Measurements from ENCODE around the gene VWC2L. TPM values are rescaled to one million over a fixed set of nuclear protein-coding genes. Genes with fewer than 3 reads are reported as not detected.
A peak's percentile ranks its signal among the peaks of the same experiment; 100 is the strongest.

Gene VWC2L
- total RNA-seq = under 1 TPM in 1 of 6 donors, not detected in 5; 0.30 TPM

GRCh38 chr2:214410918-214411554 lies at the start of gene VWC2L:
TSS of gene VWC2L (plus strand) at chr2:214411054. CDS start at chr2:214414194, 3,140 bp downstream.
- peak in 1 of 2 donors; percentile 79 for ATAC-seq (ENCODE audit: low FRiP score in 2 of 2)
- Histone ChIP-seq H3K4me3 (no peak within 1 kb of the TSS), H3K27me3 (no peaks in the 10 kb centered on the region), H3K27ac (no peak within 1 kb of the TSS), H3K4me1 (no peaks in the 10 kb centered on the region), H3K9me3 (no peaks in the 10 kb centered on the region), H3K36me3 (no peaks in the 10 kb centered on the region)
- TF ChIP-seq POLR2AphosphoS5 (IDR thresholded peaks at IDR 0.05) (no peak), CTCF (IDR thresholded peaks at IDR 0.05) (no peak), EP300 (IDR thresholded peaks at IDR 0.05) (no peak), POLR2A (IDR thresholded peaks at IDR 0.05) (no peak)
- WGBS, 2 donors = 13 to 18% methylated on average over 19 of the region's 19 CpGs
- peak; percentile 19 to 47 for DNase-seq

DNA sequence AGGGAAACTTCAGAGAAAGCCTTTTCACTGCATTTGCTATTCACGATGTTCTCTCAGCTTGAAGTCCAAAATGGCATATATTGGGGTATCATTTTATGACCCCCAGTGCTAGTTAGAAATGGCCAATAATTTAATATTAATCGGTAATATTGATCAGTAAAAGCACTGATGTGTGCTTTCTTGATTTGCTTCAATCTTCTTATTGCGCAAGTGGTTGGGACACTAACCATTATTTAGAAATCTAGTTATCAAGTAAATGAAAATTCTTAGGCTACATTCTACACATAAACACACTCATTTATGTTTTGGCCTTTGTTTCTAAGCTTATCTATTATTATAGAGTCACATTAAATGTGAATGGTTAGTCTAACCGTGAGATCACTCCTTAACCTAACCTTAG lies 49.7 kb upstream of the VWC2L start:
- TF ChIP-seq EP300 (IDR thresholded peaks at IDR 0.05) (no peak), POLR2AphosphoS5 (IDR thresholded peaks at IDR 0.05) (no peak), CTCF (IDR thresholded peaks at IDR 0.05) (no peak), POLR2A (IDR thresholded peaks at IDR 0.05) (no peak)
- no peaks in the 10 kb centered on the region for H3K36me3 ChIP-seq
- WGBS, 2 donors = 85 to 87% methylated on average over 4 of the region's 4 CpGs
- no peaks in the 10 kb centered on the region for H3K9me3 ChIP-seq
- no peaks in the 10 kb centered on the region for H3K27me3 ChIP-seq
- DNase-seq = no peak
- H3K4me3 ChIP-seq = no peak overlapping the region
- no peak overlapping the region for H3K27ac ChIP-seq
- no peaks in the 10 kb centered on the region for H3K4me1 ChIP-seq
- ATAC-seq (ENCODE audit: low FRiP score in 2 of 2) = no peak

- no peaks in the 10 kb centered on the region for H3K9me3 ChIP-seq
- DNase-seq = no peak
- WGBS, 2 donors = 94 to 96% methylated on average over 1 of the region's 1 CpG
- no peaks in the 10 kb centered on the region for H3K27me3 ChIP-seq
- no peak overlapping the region for H3K27ac ChIP-seq
- TF ChIP-seq POLR2AphosphoS5 (IDR thresholded peaks at IDR 0.05) (no peak), EP300 (IDR thresholded peaks at IDR 0.05) (no peak), POLR2A (IDR thresholded peaks at IDR 0.05) (no peak), CTCF (IDR thresholded peaks at IDR 0.05) (no peak)
- no peaks in the 10 kb centered on the region for H3K4me1 ChIP-seq
- H3K36me3 ChIP-seq = no peaks in the 10 kb centered on the region
- no peak for ATAC-seq (ENCODE audit: low FRiP score in 2 of 2)
- no peak overlapping the region for H3K4me3 ChIP-seq
These were observed 45.3 kb upstream of the VWC2L start for GRCh38 chr2:214365549-214365948.

- Histone ChIP-seq H3K27ac (no peak overlapping the region), H3K36me3 (no peaks in the 10 kb centered on the region), H3K27me3 (no peaks in the 10 kb centered on the region), H3K4me1 (no peaks in the 10 kb centered on the region), H3K9me3 (no peaks in the 10 kb centered on the region), H3K4me3 (no peak overlapping the region)
- TF ChIP-seq CTCF (IDR thresholded peaks at IDR 0.05) = no peak
- TF ChIP-seq POLR2AphosphoS5 (IDR thresholded peaks at IDR 0.05) = no peak
- TF ChIP-seq POLR2A (IDR thresholded peaks at IDR 0.05) = no peak
- TF ChIP-seq EP300 (IDR thresholded peaks at IDR 0.05) = no peak
- DNase-seq (no peak), ATAC-seq (ENCODE audit: low FRiP score in 2 of 2) (no peak)
- 44 to 58% methylated on average over 3 of the region's 3 CpGs for WGBS, 2 donors
These were observed 43.7 kb upstream of the VWC2L start for GRCh38 chr2:214367171-214367570.
